GM19099 (cell line): ENCODE results near the gene EPAS1.

Source experiments
- POLR2A ChIP-seq: IDR thresholded peaks from 3 replicates; pipeline ENCODE4 v1.6.1; 2011; ENCODE audit warnings: low read depth; ENCODE audit not compliant: insufficient read length; ENCODE audit errors: extremely low read depth

EPAS1 gene

DNA sequence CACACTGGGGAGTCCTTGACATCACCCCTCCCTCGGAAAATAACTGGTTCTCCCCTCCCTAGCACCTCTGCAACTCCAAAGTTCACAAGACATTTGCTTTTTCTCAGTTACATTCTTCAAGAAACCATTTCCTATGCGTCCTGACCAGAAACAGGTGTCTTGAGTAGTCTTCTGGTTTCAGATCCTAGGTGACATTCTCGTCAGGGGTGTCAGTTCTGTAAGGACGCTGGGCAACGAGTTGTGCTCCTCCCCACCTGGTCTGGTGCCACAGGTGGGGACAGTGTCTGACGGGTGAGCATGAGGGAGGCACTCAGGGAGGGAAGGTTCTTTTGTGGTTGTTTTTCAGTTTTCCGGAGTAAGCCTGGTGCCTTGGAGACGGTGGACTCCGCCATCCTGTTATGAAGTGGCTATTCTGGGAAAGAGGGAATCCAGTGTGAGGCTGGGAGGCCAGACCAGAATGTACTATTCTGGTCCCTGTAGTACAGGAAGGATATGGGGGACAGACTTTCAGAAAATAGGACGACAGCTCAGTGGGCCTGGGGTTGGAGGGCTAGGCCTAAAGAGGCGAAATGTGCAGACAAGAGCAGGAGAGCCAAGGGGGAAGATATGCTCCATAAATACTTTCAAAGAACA lies 50.6 kb downstream of the EPAS1 start:
- TF ChIP-seq POLR2A: no peak

DNA sequence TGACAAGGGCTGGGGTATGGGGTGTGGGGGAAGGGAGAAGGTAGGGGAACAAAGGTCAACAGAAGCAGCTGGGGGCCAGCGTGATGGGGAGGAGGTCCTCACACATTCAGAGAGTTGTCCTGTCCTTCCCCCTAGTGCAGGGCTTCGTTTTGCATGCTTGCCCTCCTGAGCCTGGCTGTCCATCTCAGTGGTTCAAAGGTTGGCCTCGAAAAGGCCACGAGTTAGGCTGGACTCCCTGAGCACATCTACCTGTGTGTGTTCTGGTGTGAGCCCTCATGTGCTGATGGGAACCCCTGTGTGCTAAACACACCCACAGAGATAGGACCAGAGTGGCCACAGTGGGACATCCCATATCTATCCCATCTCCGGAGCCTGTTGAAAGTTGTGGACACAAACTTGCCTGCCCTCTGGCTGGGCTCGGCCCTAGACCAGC lies 51.9 kb downstream of the EPAS1 start:
- no peak for TF ChIP-seq POLR2A

DNA sequence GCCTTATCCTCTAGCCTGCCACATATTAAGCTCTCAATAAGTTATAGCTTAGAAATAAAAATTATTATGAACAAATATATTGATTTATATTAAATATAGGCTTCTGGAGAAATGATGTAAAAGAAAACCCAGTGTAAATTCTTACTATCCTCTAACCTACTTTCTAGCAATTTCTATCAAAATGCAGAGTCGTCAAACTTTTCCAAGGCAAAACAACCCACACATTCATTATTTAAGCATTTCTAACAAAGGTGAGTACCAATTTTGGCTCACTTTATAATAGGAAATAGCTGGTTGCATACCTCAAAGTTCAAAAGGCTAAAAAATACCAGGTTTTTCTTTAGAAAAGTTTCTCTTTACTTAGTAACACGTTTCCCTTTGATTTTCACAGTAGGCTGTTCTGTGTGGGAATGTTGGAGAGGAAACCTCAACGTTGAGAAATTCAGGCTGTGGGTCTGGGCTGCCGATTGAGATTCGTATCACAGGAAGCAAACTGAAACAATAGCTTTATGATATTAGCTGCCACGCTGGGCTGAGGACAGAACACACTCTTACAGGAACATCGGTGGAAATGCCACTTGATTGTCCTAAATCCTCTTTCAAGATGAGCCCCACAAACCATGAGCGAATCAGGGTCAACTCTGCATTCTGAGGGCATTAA lies 53.0 kb downstream of the EPAS1 start:
- no peak for TF ChIP-seq POLR2A

DNA sequence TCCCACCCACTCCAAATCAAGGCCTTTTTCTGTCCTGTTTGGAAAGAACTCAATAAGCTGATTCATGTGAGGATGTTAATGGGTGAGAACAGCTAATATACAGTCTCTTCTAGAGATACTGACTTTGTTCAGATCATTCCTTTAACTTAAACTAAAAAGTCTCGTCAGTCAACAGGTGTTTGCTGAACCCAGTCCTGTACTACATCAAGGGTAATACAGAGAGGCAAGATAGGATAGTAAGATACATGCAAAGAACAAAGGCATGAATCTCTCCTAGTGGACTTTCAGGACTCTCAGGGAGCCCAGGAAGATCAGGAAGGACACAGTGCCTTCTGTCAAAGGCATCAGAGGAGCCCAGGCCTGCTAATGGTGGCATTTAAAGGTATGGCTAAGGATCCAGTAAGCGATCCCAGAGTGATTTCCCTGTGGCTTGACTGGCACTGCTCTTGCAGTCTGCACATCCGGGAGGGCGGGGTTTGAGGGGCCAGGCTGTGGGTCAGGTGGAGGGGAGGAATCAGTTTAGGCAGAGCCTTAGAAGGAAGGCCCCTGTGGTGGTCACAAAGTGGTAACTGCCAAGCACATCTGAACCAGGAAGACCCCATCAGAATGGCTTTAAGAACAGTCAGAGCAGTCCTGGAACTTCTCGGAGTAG lies 54.0 kb downstream of the EPAS1 start:
- TF ChIP-seq POLR2A: no peak

DNA sequence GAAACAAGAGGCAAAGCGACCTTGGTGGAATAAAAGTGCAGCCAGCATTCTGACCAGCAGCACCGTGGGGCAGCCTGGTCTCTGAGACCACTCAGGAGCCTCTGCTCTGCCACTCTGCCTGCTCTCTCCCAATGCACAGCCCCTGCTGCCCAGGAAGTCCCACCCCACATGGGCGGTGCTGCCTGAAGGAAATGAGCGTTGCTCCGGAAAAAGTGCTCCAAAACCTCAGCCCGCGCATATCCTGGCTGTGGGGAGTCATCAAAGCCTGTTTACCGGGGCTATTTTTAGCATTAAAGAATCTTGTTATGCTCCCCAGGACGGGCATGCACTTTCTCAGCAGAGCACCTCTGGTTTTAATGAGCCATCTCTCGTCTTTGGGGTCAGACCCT lies 54.5 kb downstream of the EPAS1 start:
- TF ChIP-seq POLR2A: peak; percentile 38

DNA sequence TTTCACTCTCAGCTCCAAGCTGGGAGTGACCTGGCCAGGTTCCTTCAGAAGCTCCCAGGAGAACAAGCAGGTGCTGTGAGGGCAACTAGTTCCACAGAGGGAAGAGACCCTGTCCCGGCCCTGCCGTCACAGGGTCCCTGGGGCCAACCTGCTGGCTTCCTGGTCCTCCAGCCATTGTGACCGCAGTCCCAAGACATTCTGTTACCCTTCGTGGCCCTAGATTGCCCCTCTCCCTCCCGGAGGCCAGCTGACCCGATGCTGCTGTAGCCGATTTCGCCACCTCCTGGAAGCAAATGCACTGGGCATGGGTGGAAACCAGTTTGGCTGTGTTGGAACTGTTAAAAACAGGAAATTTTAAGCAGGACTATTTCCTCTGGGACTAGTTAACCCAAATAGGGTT lies 55.4 kb downstream of the EPAS1 start:
- no peak for TF ChIP-seq POLR2A

DNA sequence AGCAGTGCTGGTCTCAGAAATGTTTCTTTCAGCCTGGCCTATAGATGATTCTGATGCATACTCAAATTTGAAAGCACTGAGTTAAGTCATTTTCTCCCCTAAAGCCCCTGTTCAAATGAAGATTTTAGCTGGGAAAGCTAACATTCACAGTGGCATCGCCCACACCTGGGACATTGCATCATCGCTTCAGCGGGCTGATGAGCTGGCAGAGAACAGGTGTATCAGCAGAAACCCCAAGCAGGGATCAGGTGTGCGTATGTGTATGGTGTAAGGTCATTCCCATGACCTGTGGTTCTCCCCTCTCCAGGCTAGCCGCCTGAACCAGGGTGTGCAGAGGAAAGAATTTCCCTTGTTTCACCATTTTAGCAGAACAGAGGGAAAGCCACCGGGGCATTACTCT lies 56.3 kb downstream of the EPAS1 start:
- no peak for TF ChIP-seq POLR2A

DNA sequence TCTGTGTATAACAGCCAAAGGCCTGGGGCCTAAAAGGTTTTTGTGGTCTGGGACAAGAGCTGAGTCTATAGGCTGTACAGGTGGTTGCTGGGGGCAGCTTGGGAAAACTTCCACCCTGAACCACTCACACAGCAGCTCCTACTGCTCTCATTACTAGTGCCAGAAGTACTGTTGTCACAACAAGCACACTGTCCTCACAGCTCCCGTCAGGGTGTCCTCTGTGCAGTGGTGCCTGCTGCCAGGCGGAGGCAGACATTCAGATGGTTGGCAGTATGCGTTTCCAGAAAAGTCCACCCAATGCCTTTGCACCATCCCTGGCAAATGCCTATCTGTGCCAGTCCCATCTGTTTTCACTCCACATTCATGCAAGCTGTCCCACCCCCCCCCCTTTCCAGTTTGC lies 58.5 kb downstream of the EPAS1 start:
- TF ChIP-seq POLR2A: no peak

DNA sequence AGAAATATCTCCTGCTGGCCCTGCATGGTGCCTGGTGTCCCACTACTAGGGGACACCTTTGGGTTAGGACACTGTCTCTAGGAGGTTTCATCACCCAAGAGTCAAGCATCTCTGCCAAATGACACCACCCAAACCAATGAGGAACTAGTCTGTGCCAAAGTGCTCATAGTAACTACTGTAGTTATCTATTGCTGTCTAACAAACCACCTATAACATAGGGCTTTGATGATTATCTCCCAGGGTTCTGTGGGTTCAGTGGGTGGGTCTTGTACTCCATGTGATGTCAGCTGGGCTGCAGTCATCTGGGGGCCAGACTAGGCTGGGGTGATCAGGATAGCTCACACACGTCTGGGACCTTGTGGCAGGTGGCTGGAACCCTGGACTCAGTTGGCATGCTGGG lies 59.8 kb downstream of the EPAS1 start:
- TF ChIP-seq POLR2A: no peak

DNA sequence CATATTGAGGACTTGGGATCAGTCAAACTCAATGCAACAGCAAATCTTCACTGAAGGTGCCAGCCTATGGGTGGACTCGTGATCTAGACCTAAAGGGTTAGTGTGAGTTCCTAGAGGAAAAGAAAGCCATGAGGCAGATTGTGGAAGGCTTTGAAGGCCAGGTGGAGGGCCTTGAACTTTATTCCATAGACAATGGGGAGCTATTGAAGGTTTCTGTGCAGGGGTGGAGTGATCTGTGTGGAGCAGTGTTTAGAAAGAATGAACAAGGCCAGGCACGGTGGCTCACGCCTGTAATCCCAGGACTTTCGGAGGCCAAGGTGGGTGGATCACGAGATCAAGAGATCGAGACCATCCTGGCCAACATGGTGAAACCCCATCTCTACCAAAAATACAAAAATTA lies 61.5 kb downstream of the EPAS1 start:
- TF ChIP-seq POLR2A: no peak

DNA sequence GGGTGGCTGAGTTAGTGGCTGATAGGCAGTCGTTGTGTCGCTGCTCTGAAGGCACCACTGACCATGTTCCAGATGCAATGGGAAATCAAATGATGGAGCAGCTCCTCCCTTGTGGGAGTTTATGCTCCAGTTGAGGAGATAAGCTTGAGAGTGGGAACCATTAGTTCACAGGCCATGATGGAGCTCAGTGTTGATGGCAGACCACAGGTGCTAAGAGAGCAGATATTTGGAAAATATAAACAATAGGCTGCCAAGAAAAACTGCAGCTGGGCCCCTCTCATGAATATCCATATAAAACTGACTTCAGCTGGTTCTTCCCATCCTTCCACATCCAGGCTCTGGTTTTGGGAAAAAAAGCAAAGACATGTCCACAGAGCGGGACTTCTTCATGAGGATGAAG lies 63.1 kb downstream of the EPAS1 start:
- no peak for TF ChIP-seq POLR2A

DNA sequence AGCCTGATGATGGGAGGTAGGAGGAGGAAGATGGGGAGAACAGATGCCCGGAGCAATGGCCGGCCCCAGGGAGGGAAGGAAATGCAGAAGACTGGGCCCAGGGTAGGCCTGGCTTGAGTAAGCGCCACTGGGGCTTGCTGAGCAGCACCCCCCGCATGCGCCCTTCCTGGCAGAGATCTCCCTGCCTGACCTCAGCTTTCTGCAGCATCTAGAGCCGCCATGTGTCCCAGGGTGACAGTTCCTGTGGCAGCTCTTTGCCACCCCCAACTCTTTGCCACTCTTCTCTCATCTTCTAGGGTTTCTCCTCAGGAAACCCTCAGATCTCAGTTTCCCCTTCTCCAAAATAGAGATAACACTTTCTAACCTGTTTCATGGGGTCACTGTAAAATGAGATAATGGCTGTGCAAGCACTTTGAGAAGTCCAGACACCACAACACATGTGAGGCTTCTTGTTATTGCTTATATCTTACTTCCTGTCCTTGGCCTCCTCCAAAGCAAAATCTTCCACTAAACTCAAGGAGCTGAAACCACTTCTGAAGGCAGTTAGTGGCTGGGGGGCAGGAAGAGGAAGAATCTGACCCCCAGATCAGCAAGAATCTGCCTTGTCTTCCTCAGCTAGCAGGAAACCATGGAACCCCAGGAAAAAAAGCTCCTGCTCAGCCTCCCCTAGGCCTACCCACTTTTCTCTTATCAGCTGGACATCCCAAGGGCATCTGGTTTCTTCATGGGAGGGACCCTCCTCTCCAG lies 64.9 kb downstream of the EPAS1 start:
- no peak for TF ChIP-seq POLR2A

DNA sequence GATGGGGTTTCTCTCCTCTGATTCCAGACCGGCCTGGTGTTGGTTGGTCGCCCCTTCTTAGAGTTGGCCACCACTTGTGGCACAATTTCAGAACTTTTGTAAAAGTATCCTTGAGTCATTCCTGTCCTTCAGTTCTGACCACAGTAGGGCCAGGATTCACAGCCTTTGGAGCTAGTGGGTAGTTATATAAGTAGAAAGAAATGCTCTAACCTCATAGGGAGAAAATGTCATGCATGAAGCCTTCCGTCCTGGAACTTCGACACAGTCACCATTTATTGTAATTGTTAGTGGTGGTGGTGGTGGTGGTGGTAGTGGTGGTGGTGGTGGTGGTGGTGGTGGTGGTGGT lies 65.4 kb downstream of the EPAS1 start:
- TF ChIP-seq POLR2A: no peak

DNA sequence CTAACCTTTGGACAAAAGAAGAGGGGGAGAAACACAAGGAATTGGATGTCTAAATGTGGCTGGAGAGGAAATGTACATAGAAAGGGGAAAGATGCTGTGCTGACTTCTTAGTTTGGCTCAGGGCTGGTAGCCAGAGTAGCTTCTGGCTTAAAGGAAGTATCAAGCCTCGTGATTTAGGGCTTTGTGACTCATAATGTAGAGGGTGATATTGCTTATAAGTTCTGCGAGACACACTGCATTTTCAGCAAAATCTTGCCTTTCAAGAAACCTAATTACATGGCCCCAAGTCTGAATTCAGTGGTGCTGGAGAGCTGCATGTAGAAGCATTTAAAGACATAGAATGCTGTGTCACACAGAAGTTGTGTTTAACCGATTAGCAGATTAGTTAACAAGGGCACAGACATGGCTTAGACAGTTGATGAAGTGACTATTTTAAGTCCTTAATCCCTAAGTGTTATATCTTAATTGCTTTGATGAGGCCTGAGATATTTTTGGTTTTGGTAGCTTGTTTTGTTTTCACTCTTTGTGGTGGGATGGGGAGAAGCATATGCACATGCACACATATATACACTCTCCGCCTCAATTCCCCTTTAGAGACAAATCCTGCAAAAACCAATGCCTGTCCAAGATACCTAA lies 66.4 kb downstream of the EPAS1 start:
- TF ChIP-seq POLR2A: no peak

DNA sequence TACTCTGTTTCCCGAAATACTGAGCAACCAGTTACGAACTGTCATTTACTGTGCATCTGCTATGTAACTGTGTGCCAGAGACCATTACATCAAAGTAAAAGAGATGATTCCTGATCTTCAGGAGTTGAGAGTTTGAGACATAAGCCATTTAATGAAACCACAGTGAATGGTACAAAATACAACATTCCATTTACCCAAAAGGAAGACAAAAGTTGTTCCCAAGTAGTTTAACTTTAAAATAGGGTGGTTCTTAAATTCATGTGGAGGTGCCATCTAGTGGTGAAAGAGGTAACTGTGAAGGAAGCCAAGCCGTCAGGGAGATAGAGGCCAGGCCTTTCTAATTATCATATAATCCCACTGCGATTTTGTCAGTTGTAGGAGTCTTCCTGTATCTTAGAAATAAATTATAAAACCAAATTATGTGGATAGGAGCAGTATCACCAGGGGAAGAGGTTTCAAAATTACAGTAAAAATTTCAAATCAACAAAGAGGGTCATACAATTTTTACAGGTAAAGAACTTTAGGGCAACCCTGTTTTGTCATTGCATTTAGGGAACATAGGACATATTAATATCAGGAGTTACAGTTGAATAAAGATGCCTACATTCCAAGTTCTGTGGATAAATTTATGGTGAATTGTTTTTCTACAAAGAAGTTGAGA lies 67.7 kb downstream of the EPAS1 start:
- no peak for TF ChIP-seq POLR2A
